Globus pallidus (tissue), 1 donor: Measurements from ENCODE around the gene CYBA.

Experiments
- DNase-seq: peaks from one replicate; pipeline ENCODE4 v3.0.0-alpha.2; 2015; ENCODE audit warnings: low spot score

Gene CYBA

GRCh38 chr16:88650749-88651275, at the start of gene CYBA:
CYBA (minus strand) TSS chr16:88651053; CDS start chr16:88651013, 40 bp downstream.
- peak; percentile 33 for DNase-seq

GRCh38 chr16:88700322-88700635, 49.4 kb upstream of the CYBA start:
- no peak for DNase-seq

GRCh38 chr16:88699180-88699579, 48.3 kb upstream of the CYBA start:
- DNase-seq, result no peak

- DNase-seq, result no peak
Observed at GRCh38 chr16:88698646-88699045, 47.8 kb upstream of the CYBA start.

GRCh38 chr16:88697831-88698615, 47.2 kb upstream of the CYBA start:
- DNase-seq, result no peak

- DNase-seq, result no peak
Observed at GRCh38 chr16:88697116-88697830, 46.4 kb upstream of the CYBA start.

GRCh38 chr16:88696441-88696840, 45.6 kb upstream of the CYBA start:
- no peak for DNase-seq

- no peak for DNase-seq
Observed at GRCh38 chr16:88695753-88696152, 44.9 kb upstream of the CYBA start.

- no peak for DNase-seq
Observed at GRCh38 chr16:88695218-88695617, 44.4 kb upstream of the CYBA start.

- DNase-seq, result no peak
Observed at GRCh38 chr16:88694221-88695087, 43.6 kb upstream of the CYBA start.

- no peak for DNase-seq
Observed at GRCh38 chr16:88693420-88694177, 42.7 kb upstream of the CYBA start.

GRCh38 chr16:88692861-88693260, 42.0 kb upstream of the CYBA start:
- no peak for DNase-seq

- DNase-seq, result no peak
Observed at GRCh38 chr16:88691924-88692560, 41.2 kb upstream of the CYBA start.

GRCh38 chr16:88691129-88691813, 40.4 kb upstream of the CYBA start:
- no peak for DNase-seq

GRCh38 chr16:88690341-88691128, 39.7 kb upstream of the CYBA start:
- no peak for DNase-seq

- no peak for DNase-seq
Observed at GRCh38 chr16:88688013-88688778, 37.3 kb upstream of the CYBA start.

GRCh38 chr16:88687676-88688012, 36.8 kb upstream of the CYBA start:
- no peak for DNase-seq

GRCh38 chr16:88687254-88687576, 36.4 kb upstream of the CYBA start:
- no peak for DNase-seq
